AG09319 (cell line): ENCODE data around the gene STAG1.
"Not testable (repeated sequence)": the region's sequence is repeated elsewhere in the genome, so short reads cannot be mapped to it uniquely, and the experiment has no call there.

ENCODE experiments used
- DNase-seq: peaks from one replicate; pipeline ENCODE4 v3.0.0-alpha.2; 2010; ENCODE audit warnings: low read depth; ENCODE audit errors: extremely low read depth
- TF ChIP-seq, protein P1 (sequence below): IDR thresholded peaks from 2 replicates; pipeline ENCODE4 v1.5.1; 2011; ENCODE audit warnings: low read depth, mild to moderate bottlenecking, inconsistent platforms, low read length, moderate library complexity

Gene STAG1

GRCh38 chr3:136630915-136631314, 121.3 kb downstream of the STAG1 start:
- TF ChIP-seq, protein P1, sequence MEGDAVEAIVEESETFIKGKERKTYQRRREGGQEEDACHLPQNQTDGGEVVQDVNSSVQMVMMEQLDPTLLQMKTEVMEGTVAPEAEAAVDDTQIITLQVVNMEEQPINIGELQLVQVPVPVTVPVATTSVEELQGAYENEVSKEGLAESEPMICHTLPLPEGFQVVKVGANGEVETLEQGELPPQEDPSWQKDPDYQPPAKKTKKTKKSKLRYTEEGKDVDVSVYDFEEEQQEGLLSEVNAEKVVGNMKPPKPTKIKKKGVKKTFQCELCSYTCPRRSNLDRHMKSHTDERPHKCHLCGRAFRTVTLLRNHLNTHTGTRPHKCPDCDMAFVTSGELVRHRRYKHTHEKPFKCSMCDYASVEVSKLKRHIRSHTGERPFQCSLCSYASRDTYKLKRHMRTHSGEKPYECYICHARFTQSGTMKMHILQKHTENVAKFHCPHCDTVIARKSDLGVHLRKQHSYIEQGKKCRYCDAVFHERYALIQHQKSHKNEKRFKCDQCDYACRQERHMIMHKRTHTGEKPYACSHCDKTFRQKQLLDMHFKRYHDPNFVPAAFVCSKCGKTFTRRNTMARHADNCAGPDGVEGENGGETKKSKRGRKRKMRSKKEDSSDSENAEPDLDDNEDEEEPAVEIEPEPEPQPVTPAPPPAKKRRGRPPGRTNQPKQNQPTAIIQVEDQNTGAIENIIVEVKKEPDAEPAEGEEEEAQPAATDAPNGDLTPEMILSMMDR = no peak
- DNase-seq = no peak

- DNase-seq = no peak
- TF ChIP-seq, protein P1 = no peak
Measured at GRCh38 chr3:136626493-136626892, 125.7 kb downstream of the STAG1 start.

GRCh38 chr3:136624894-136625815, 127.0 kb downstream of the STAG1 start:
- no peak for DNase-seq
- TF ChIP-seq, protein P1 = no peak

DNA sequence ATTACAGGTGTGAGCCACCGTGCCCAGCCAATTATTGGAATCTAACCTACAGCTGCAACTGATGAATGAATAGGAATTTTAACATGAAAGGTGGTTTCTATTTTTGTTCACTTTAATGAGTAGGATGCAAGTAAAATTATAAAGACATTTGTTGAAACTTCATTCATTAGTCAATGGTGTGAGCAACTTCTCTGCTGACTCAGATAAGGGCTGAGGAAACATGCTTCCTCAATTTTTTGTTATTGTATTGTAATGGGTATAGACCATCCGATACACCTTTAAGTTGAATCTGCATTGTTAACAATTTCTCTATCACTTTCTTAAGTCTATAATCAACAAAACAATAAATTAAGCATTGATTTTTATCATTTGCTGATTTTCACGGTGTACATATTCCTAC, 127.8 kb downstream of the STAG1 start:
- no peak for DNase-seq
- TF ChIP-seq, protein P1 = no peak

GRCh38 chr3:136621628-136622027, 130.6 kb downstream of the STAG1 start:
- no peak for DNase-seq
- TF ChIP-seq, protein P1 = no peak

GRCh38 chr3:136620436-136620835, 131.7 kb downstream of the STAG1 start:
- no peak for DNase-seq
- TF ChIP-seq, protein P1 = no peak

DNA sequence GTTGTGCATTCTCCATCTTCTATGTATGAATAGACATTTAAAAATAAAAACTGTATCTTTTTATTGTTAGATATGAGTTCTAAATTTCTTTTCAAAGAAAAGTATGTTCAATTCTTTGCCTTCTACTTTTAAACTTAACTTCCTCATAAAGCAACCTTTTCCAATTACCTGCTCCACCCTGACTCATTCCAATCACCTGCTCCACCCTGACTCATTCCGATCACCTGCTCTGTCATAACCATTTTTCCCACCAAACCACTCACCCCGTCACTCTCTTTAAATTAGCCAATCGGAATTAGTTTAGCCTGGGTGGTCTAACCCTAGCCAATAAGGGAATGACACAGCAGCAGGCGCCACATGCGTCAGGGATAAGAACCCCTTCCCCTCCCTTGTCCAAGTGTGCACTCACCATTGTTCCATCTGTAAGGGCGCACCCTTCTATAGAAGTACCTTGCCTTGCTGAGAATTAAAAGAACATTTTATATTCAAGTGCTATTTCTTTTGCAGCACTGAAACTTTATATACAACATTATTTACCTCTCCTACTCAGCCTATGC, 134.1 kb downstream of the STAG1 start:
- not testable (repeated sequence) for DNase-seq

GRCh38 chr3:136617198-136617597, 135.0 kb downstream of the STAG1 start:
- TF ChIP-seq, protein P1 = no peak
- no peak for DNase-seq
